ENCODE results near the gene ATP2B2.

GRCh38 chr3:10522646-10523303, 17.4 kb upstream of the ATP2B2 start:
- TF ChIP-seq CTCF (IDR thresholded peaks at IDR 0.05; ENCODE audit: poor library complexity) (no peak), EZH2 (IDR thresholded peaks at IDR 0.05; ENCODE audit: borderline replicate concordance) (no peak)
